Myocyte (in vitro differentiated cells): ENCODE results near the gene PRDM2. TPM values are rescaled to one million over a fixed set of nuclear protein-coding genes. Genes with fewer than 3 reads are reported as not detected.

Experiments used
- DNase-seq: peaks from one replicate; pipeline ENCODE4 v3.0.0-alpha.2; 2012; ENCODE audit warnings: low read depth
- total RNA-seq: library from RNA; depleted of rRNA; stranded (reverse); fragments of >200 nt; gene quantifications from 2 replicates; pipeline ENCODE4 v1.2.3, GENCODE V29; 2014

The PRDM2 gene
- total RNA-seq, 1 donor from 2014 or later = 18.6 TPM

DNA sequence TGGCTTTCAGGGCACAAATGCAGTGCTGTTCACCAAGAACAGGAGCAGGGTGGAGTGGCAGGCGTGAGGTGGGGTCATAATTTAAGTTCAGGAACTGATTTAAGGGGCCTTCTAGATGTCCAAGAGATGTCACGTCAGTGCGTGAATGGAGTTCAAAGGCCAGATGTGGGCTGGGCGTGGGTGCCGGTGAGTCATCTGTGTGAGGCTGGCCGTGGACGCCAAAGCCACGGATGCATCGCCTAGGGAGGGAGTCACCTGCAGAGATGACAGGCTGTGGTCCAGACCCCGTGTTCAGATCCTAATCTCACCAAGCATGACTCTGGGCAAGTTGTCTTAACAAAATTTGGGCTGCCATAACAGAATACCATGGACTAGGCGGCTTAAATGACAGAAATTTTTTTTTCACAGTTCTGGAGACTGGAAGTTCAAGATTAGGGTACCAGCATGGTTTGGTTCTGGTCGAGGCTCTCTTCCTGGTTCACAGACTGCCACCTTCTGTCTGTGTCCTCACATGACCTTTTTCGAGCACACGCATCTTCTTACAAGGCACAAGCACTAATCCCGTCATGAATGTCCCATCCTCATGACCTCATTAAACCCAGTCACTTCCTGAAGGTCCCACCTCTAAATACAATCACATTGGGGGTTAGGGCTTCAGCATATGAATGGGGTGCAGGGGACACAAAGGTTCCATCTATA, 109.6 kb downstream of the PRDM2 start:
- no peak for DNase-seq

DNA sequence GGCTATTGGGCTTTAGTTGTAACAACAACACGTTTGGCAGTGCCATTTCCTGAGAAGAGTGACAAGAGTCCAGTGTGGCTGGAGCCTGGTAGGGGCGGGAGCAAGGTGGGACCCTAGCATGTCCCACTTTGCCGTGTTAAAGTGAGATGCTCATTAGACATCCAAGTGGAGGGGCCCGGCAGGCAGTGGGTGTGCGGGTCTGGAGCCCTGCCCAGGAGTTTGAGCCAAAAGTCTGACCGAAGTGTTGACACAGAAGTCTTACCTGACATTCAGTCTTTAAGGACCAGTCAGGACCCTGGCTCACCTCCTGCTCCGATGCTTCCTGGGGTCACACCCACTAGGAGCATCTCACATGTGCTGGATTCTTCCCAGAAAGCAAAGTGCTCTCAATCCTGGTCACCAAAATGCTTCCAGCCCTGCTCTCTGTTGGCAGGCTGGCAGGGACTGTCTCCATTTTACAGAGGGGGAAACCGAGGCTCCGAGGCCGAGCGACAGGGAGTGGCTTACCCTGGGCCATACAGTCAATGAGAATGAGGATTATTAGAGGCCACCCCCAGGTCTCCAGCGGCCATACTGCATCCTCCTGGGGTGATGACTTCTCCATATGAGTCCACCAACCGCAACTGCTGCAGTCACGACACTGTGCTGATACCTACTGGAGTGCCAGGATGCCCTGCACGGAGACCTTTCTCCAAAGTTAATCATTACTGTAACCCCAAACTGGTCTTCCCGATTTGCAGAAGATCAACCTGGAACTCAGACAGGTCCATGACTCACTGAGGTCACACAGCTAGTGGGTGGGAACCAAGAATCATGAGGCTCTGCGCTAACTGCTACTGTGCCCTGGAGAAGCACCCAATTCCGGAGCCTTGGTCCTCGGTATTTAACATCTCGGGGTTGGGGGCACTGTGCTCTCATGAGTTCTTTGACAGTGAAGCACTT, 112.7 kb downstream of the PRDM2 start:
- DNase-seq = no peak

DNA sequence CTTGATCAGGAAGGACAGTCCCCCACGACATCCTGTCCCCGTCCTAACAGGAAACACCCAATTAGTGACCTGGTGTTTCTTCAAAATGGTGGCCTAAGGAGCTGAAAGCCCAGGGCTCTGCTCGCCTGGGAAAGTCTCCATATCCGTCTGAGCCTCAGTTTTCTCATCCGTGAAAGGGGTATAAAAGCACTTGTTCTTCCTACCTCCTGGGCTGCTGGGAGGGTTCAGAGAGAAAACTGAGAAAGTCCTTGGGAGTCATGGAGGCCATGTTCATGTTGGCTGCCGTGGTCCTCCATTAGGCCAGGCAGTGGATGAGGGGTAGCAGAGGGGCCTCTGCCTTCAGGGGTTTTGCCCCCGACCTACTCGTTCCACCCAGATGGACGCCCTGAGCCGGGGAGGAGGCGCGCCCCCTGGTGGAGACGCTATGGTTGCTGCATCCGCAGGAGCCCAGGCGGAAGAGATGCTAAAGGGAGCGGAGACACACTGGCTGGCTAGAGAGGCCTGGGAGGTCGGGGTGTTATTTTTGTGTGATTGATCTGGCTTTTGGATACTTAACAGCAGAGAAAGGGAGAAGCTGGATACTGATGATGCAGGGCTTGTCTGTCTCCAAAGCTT, 113.5 kb downstream of the PRDM2 start:
- no peak for DNase-seq

DNA sequence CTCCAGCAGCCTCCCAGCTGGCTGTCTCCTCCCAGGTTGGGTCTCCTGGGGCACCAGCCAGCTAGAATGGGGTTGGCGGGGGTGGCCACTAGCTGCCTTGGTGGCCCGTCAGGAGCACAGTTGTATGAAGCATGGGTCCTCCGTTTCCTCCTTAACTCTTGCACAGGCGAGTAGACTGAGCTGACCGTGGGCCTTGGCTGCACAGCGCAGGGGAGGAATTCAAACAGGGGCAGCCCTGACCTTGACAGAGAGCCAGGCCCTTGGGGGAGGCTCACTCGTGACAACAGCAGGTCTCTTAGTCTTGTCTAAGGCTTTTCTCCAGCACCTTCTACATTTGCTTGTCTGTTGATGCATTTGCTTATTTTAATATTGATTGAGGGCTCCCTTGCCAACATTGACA, 114.1 kb downstream of the PRDM2 start:
- no peak for DNase-seq

DNA sequence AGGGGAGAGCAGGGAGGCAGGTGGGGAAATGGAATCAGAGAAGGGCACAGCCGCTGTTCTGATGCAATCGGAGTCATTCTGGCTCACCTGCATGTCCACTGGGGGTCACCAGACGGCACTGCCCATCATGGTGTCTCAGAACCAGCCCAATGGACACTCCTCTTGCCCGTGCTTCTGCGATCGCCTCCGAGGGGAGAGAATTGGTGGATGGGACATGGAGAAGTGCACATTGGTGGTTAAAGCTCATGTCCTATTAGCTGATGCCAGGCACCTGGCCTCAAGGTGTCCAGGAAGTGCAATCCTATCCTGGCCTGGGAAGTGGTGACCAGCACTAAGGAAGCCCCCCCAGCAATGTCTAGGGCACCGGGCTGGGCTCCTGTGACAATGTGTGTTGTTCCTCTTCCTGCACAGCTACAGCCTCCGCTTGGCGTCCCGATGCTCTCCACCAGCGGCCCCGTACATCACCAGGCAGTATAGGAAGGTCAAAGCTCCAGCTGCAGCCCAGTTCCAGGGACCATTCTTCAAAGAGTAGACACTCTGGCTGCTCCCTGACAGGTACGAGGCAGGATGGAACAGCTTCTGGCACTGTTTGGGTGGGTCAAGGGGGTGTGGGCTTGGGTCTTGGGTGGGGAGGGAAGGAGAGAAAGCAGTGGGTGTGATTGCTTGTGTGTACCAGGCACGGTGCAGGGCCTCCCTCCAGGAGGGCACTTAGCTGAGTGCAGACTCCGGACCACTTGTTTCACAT, 116.2 kb downstream of the PRDM2 start:
- DNase-seq = no peak

DNA sequence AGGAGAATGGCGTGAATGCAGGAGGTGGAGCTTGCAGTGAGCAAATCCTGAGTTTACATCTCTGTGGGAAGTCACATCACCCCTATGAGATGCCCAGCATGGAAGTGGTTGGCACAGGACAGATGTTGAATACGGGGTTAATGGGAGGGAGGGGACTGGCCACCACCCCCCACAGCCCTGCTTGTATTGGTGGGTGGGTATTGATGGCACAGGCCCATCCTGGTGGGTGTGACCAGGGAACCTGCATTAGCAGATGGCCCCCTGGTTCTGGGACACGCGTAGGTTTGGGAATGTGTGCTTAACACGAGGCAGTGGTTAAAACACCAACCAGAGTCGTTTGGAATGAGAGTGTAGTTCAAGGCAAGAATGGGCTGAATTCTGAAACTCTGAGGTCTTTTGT, 117.9 kb downstream of the PRDM2 start:
- DNase-seq = no peak

DNA sequence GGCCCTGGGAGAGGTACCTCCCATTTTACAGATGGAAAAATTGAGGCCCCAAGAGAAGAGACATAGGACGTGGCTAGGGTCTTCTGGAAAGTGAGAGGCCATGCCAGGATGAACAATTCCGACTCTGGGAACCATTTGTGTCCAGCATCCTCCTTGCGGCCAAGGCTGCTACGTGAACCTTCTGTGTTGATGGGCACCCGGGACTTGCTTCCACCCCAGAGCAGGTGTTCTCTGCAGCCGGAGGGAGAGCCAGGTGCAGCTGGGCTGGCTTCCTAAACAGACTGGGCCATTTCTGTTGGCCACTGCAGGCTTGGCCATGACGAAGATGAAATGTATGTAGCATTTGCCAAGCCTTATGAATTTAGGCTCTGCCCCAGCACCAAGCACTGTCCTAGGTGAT, 118.9 kb downstream of the PRDM2 start:
- DNase-seq = no peak

DNA sequence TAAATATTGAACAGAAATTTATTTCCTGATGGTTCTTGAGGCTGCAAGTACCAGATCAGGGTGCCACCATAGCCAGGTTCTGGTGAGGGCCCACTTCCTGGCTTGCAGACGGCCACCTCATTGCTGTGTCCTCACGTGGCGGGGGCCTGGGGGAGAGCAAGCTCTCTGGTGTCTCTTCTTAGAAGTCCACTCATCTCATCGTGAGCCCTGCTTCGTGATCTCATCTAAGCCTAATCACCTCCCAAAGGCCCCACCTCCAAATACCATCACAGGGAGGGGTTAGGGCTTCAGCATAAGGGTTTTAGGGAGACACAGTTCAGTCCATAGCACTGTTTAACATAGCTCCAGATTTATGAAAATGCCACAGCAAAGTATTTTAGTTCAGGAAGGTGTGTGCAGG, 119.7 kb downstream of the PRDM2 start:
- DNase-seq = no peak

DNA sequence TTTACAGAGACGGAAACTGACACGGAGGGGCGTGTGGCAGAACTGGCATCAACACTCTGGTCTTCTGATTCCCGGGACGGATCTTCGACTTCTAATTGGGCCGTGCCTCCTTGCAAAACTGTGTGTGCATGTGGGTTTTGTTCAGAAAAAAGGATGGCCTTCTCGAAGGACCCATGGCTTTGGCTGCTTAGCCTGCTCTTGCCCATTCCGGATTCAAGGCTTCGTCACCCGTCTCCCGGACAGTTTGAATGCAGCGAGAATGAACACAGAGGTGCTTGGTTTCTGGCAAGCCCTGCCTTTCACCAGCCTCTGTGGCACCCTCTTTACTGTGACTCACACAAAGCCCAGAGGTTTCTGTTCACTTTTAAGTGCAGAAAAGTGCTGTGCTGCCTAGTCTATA, 120.1 kb downstream of the PRDM2 start:
- no peak for DNase-seq

DNA sequence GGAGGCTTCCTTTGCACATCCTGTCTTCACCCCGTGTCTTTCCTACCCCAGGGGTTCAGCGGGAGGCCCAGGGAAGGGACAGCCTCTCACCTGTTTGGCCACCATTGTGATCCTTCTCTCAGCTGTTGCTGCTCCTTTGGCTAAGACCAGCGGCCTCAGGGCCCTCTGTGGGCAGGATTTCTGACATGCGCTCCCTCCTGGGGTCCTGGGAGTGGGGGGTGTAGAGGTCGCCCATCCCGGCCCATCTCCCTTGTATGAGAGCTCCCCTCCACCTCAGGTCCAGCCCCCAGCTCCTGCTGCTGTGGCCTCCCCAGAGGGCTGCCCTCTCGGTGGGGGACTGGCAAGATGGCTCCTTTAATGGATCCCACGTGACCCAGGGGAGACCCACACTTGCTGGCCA, 120.5 kb downstream of the PRDM2 start:
- DNase-seq = no peak

DNA sequence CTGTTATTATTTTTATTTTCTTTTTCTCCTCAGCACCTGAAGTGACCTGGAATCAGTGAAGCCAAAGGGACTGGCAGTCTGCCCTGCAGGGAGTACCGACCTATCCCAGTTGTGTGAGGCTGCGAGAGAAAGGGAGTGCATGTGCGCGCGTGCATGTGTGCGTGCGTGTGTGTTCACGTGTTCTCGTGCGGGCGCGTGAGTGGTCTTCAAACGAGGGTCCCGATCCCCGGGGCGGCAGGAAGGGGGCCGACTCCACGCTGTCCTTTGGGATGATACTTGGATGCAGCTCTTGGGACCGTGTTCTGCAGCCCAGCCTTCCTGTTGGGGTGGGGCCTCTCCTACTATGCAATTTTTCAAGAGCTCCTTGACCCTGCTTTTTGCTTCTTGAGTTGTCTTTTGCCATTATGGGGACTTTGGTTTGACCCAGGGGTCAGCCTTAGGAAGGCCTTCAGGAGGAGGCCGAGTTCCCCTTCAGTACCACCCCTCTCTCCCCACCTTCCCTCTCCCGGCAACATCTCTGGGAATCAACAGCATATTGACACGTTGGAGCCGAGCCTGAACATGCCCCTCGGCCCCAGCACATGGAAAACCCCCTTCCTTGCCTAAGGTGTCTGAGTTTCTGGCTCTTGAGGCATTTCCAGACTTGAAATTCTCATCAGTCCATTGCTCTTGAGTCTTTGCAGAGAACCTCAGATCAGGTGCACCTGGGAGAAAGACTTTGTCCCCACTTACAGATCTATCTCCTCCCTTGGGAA, 123.3 kb downstream of the PRDM2 start:
- DNase-seq = no peak

DNA sequence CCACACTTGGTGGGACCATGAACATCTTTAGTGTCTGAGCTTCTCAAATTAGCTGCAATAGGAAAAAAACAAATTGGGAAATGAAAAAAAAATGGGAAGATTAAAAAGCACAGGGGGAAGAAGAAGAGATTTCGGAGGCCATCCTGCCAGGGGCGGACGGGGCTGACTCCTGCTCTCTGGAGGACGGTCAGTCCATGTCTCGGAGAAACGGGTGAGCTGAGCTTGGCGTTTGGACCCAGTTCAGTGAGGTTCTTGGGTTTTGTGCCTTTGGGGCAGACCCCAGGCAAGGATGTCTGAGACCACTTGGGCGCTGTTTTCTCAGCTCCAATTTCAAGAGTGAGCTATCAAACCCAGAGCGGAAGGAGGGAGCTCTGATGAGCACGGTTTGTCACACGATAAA, 123.9 kb downstream of the PRDM2 start:
- DNase-seq = no peak

DNA sequence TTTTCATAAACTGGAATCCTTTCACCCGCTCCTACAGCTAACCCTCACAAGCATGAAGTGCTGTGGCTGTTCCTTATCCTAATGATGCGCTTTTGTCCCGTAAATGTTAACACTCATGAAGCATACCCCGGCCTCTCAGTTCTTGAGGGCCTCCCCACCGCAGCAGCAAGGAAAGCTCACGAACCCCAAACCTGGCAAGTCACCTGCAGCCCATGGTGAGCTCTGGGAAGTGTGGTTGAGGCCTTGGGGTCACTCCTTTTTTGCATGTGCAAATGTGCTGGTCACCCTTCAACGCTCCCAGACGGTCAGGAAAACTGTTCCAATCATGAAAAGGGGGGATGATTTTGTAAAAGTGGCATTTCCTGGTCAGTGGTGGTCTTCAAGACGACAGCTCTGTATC, 124.6 kb downstream of the PRDM2 start:
- no peak for DNase-seq

DNA sequence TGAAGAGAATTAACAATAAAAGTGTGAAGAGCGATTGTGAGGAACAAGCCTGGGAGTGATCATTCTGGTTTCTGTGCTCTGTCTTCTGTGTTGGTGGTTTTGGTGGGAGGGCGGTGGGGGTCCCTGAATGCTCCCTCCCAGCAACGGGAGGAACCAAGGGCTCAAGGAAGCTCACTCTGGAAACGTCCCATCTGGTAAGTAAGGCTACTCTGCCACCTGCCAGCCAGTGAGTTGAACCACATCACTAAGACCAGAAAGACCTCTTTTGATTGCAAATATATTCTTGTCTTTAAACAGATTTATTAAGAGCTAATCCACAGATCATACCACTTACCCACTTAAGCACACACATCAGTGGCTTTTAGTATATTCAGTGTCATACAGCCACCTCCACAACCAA, 125.0 kb downstream of the PRDM2 start:
- DNase-seq = no peak

DNA sequence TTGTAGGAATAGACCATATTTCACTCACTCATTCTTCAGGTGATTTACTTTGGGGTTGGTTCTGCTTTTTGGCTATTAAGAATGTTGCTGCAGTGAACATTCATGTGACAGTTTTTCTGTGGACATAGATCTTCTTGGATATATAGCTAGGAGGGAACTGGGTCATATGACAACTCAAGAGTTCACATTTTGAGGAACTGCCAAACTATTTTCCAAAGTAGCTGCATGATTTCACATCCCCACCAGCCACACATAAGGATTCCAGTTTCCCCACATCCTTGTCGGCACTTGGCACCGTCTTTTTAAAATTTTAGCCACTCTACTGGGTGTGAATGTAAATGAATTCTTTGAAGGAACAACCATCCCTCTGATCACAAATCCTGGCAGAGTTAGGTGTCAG, 126.0 kb downstream of the PRDM2 start:
- DNase-seq = no peak

DNA sequence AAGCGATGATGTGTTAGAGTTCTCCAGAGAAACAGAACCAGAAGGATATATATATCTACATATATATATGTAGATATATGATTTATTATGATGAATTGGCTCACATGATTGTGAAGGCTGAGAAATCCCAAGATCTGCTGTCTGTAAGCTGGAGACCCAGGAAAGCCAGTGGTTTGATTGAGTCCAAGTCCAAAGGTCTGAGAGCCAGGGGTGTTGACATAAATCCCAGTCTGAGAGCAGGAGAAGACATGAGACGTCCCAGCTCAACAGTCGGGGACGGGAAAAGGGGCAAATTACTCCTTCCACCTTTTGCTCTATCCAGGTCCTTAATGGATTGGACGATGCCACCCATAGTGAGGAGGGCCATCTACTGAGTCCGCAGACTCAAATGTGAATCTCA, 126.6 kb downstream of the PRDM2 start:
- DNase-seq = no peak

DNA sequence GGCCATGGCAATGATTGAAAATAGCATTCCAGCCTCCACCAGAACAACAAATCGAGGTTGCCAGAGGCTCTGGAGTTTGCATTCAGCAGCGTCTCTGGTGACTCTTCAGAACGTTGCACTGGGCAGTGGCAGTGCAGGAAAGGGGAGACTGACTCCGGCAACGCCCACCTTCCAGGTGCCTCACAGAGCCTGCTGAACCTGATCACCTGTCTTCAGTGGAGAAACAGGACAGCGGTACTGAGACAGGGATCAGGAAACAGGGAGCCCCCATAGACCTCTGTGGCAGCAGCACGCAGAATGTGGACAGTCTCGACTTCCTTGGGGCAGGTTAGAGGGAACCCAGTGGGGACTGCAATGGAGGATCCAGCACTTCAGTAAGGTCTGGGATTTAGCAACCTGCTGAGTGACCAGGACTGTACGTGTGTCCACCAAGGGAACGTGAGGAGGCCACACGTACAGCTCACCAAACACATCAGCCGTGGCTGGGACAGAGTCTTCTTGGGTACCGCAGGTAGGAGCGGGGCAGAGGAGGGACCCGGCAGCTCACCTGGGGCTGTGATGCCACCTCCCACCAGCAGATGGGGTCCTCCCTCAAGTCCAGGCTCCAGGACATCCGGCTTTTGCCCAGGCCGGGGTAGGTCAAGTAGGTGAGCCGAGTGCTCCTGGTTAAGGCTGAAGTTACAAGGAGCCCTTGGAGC, 128.6 kb downstream of the PRDM2 start:
- no peak for DNase-seq

DNA sequence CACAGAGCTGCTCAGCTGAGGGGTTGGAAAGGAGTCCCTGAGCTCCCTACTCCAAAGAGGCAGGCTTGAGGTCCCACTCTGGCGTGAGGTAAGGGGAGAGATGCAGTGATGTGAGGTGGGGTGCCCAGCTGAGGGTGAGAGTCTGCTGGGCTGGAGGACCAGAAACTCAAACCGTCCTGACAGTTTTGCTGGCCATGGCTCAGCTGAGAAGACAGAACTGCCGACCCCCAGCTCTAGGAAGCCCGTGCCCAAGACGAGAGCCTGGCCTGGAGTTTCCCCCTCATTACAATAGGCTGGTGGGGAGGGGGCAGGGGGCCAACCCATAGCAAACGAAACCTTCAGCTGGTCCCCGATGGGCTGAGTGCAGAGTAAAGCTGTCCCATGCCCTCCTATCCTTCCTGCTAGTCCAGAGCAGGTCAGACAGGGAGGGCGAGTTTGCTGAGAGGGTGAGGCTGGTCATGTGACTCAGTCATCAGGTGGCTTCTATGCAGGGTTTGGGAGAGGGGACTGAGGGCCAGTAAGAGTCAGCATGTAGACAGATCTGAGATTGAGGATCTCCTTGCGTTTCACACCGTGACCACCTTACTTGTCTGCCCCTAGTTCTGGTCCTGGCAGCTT, 129.3 kb downstream of the PRDM2 start:
- DNase-seq = no peak

DNA sequence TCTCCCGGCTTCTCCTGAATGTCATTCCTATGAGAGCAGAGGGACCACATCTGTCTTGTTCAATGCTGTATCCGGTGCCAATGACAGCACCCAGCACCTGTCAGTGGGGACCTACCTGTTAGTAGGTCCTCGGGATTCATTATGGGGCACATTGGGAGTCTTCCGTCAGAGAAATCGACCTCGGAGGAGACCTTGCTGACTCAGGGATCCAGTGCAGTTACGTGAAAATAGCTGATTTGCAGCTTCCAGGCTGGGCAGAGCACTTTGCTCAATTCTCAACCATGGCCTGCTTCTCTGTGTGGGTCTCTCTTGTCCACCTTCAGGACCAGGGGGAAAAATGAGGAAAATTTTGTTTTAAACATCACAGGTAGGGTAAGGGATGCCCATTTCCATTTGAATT, 130.2 kb downstream of the PRDM2 start:
- no peak for DNase-seq
